GM23338 (cell line): ENCODE data around the gene FKBP8. TPM values are rescaled to one million over a fixed set of nuclear protein-coding genes. Genes with fewer than 3 reads are reported as not detected.

ENCODE experiments used
- ATAC-seq: fragments of 200-7000 bp; cut with Tn5 transposase; 3 replicates; pipeline ENCODE4 v1.9.1; 2020
- DNase-seq: peaks from one replicate; pipeline ENCODE4 v3.0.0-alpha.2; 2015; ENCODE audit warnings: low spot score
- H2AFZ ChIP-seq: fragments of 200-600 bp; sonication (generic); 2 replicates; pipeline ENCODE4 v1.8.0; 2016; ENCODE audit warnings: antibody characterized with exemption, mild to moderate bottlenecking, moderate library complexity
- H3F3A ChIP-seq: fragments of 200-600 bp; sonication (generic); replicated peaks from 2 replicates; pipeline ENCODE4 v1.8.0; 2017; ENCODE audit warnings: antibody characterized with exemption, mixed run types, low read depth
- H3K27ac ChIP-seq: fragments of 200-600 bp; sonication (generic); 2 replicates; pipeline ENCODE4 v1.6.1; 2016; ENCODE audit warnings: low read depth
- H3K27me3 ChIP-seq: fragments of 200-600 bp; sonication (generic); 2 replicates; pipeline ENCODE4 v1.8.0; 2016; ENCODE audit warnings: mild to moderate bottlenecking, mixed run types, moderate library complexity; ENCODE audit not compliant: insufficient read depth
- H3K36me3 ChIP-seq: fragments of 200-600 bp; sonication (generic); 2 replicates; pipeline ENCODE4 v1.8.0; 2016; ENCODE audit warnings: mild to moderate bottlenecking; ENCODE audit not compliant: insufficient read depth
- H3K4me1 ChIP-seq: fragments of 200-600 bp; sonication (generic); 2 replicates; pipeline ENCODE4 v1.8.0; 2016; ENCODE audit warnings: mild to moderate bottlenecking, moderate library complexity; ENCODE audit not compliant: insufficient read depth
- H3K4me2 ChIP-seq: fragments of 200-600 bp; sonication (generic); 2 replicates; pipeline ENCODE4 v1.7.1; 2017; ENCODE audit warnings: mixed run types
- H3K4me3 ChIP-seq: fragments of 200-600 bp; sonication (generic); 2 replicates; pipeline ENCODE4 v1.6.1; 2016; ENCODE audit warnings: mixed run types
- H3K79me2 ChIP-seq: fragments of 200-600 bp; sonication (generic); replicated peaks from 2 replicates; pipeline ENCODE4 v1.8.0; 2017; ENCODE audit warnings: mild to moderate bottlenecking; ENCODE audit not compliant: insufficient read depth
- H3K9me2 ChIP-seq: fragments of 200-600 bp; sonication (generic); 2 replicates; pipeline ENCODE4 v1.8.0; 2017; ENCODE audit not compliant: insufficient read depth
- H4K20me1 ChIP-seq: fragments of 200-600 bp; sonication (generic); replicated peaks from 2 replicates; pipeline ENCODE4 v1.8.0; 2017; ENCODE audit warnings: mild to moderate bottlenecking; ENCODE audit not compliant: insufficient read depth
- H3K27ac Mint-ChIP-seq: 2 replicates; pipeline ENCODE4 v1.8.0; 2020; ENCODE audit warnings: inconsistent platforms, mild to moderate bottlenecking, moderate library complexity, mixed read lengths
- H3K27me3 Mint-ChIP-seq: 3 replicates; pipeline ENCODE4 v1.8.0; 2022; ENCODE audit warnings: low read depth, mild to moderate bottlenecking, moderate library complexity, mixed read lengths, inconsistent platforms; ENCODE audit not compliant: insufficient read depth, poor library complexity
- H3K36me3 Mint-ChIP-seq: 3 replicates; pipeline ENCODE4 v1.8.0; 2021; ENCODE audit warnings: low read depth, mild to moderate bottlenecking, inconsistent platforms, moderate library complexity, mixed read lengths
- H3K4me1 Mint-ChIP-seq: 3 replicates; pipeline ENCODE4 v1.8.0; 2020; ENCODE audit warnings: mild to moderate bottlenecking, inconsistent platforms, mixed read lengths
- H3K4me3 Mint-ChIP-seq: 3 replicates; pipeline ENCODE4 v1.8.0; 2021; ENCODE audit warnings: moderate library complexity, mild to moderate bottlenecking, inconsistent platforms, mixed read lengths
- H3K9me3 Mint-ChIP-seq: 3 replicates; pipeline ENCODE4 v1.8.0; 2020; ENCODE audit warnings: moderate library complexity, mild to moderate bottlenecking, inconsistent platforms, mixed read lengths
- CREB1 ChIP-seq: fragments of 250-450 bp; sonication (Bioruptor Pico); IDR thresholded peaks from 2 replicates; pipeline ENCODE4 v1.5.0; 2020; ENCODE audit warnings: low read depth, mild to moderate bottlenecking, moderate library complexity
- EZH2 ChIP-seq: fragments of 200-600 bp; sonication (generic); IDR thresholded peaks from one replicate; pipeline ENCODE4 v1.8.0; 2017; ENCODE audit warnings: antibody characterized with exemption, mild to moderate bottlenecking, low read depth; ENCODE audit not compliant: unreplicated experiment
- POLR2AphosphoS5 ChIP-seq: IDR thresholded peaks from 2 replicates; pipeline ENCODE4 v1.6.1; 2016; ENCODE audit warnings: antibody characterized with exemption, low read depth
- ZNF114 ChIP-seq: fragments of 250-450 bp; sonication (Bioruptor Pico); IDR thresholded peaks from 2 replicates; pipeline ENCODE4 v1.5.0; 2020; ENCODE audit warnings: mild to moderate bottlenecking, moderate library complexity
- ZNF331 ChIP-seq: fragments of 250-450 bp; sonication (Bioruptor Pico); IDR thresholded peaks from 2 replicates; pipeline ENCODE4 v1.5.0; 2020; ENCODE audit warnings: low read depth, mild to moderate bottlenecking, moderate library complexity
- polyA plus RNA-seq: library from polyadenylated mRNA; unstranded; fragments of >200 nt; fragmentation: Nextera tagmentation; extraction: Ambion mirVana; gene quantifications from 2 replicates; pipeline ENCODE4 v1.2.1, GENCODE V29; 2016
- total RNA-seq: library from RNA; depleted of rRNA; stranded (reverse); fragments of >200 nt; shearing (Covaris generic); gene quantifications from 2 replicates; pipeline ENCODE4 v1.2.3, GENCODE V29; 2014
- TF ChIP-seq, protein P1 (sequence below): fragments of 250-450 bp; sonication (Bioruptor Pico); IDR thresholded peaks from 2 replicates; pipeline ENCODE4 v1.5.0; 2020; ENCODE audit warnings: mild to moderate bottlenecking, moderate library complexity

FKBP8 gene
- total and polyA plus RNA-seq, 2 experiments from 2014 or later: 158 to 367 TPM

DNA sequence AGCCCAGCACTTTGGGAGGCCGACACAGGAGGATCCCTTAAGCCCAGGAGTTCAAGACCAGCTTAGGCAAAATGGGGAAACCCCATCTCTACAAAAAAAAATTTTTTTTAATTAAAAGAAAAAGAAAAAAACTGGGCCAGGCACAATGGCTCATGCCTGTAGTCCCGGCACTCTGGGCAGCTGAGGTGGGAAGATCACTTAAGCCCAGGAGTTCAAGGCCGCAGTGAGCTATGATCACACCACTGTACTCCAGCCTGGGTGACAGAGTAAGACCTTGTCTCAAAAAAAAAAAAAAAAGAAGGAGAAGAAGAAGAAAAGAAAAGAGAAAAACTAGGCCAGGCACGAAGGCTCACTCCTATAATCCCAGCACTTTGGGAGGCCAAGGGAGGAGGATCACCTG lies 25.8 kb downstream of the FKBP8 start (continued):
- TF ChIP-seq, protein P1, sequence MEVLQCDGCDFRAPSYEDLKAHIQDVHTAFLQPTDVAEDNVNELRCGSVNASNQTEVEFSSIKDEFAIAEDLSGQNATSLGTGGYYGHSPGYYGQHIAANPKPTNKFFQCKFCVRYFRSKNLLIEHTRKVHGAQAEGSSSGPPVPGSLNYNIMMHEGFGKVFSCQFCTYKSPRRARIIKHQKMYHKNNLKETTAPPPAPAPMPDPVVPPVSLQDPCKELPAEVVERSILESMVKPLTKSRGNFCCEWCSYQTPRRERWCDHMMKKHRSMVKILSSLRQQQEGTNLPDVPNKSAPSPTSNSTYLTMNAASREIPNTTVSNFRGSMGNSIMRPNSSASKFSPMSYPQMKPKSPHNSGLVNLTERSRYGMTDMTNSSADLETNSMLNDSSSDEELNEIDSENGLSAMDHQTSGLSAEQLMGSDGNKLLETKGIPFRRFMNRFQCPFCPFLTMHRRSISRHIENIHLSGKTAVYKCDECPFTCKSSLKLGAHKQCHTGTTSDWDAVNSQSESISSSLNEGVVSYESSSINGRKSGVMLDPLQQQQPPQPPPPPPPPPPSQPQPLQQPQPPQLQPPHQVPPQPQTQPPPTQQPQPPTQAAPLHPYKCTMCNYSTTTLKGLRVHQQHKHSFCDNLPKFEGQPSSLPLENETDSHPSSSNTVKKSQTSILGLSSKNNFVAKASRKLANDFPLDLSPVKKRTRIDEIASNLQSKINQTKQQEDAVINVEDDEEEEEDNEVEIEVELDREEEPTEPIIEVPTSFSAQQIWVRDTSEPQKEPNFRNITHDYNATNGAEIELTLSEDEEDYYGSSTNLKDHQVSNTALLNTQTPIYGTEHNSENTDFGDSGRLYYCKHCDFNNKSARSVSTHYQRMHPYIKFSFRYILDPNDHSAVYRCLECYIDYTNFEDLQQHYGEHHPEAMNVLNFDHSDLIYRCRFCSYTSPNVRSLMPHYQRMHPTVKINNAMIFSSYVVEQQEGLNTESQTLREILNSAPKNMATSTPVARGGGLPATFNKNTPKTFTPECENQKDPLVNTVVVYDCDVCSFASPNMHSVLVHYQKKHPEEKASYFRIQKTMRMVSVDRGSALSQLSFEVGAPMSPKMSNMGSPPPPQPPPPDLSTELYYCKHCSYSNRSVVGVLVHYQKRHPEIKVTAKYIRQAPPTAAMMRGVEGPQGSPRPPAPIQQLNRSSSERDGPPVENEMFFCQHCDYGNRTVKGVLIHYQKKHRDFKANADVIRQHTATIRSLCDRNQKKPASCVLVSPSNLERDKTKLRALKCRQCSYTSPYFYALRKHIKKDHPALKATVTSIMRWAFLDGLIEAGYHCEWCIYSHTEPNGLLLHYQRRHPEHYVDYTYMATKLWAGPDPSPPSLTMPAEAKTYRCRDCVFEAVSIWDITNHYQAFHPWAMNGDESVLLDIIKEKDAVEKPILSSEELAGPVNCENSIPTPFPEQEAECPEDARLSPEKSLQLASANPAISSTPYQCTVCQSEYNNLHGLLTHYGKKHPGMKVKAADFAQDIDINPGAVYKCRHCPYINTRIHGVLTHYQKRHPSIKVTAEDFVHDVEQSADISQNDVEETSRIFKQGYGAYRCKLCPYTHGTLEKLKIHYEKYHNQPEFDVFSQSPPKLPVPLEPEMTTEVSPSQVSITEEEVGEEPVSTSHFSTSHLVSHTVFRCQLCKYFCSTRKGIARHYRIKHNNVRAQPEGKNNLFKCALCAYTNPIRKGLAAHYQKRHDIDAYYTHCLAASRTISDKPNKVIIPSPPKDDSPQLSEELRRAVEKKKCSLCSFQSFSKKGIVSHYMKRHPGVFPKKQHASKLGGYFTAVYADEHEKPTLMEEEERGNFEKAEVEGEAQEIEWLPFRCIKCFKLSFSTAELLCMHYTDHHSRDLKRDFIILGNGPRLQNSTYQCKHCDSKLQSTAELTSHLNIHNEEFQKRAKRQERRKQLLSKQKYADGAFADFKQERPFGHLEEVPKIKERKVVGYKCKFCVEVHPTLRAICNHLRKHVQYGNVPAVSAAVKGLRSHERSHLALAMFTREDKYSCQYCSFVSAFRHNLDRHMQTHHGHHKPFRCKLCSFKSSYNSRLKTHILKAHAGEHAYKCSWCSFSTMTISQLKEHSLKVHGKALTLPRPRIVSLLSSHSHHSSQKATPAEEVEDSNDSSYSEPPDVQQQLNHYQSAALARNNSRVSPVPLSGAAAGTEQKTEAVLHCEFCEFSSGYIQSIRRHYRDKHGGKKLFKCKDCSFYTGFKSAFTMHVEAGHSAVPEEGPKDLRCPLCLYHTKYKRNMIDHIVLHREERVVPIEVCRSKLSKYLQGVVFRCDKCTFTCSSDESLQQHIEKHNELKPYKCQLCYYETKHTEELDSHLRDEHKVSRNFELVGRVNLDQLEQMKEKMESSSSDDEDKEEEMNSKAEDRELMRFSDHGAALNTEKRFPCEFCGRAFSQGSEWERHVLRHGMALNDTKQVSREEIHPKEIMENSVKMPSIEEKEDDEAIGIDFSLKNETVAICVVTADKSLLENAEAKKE (CRISPR knock-in tag): no peak
- TF ChIP-seq EZH2 (no peak), ZNF114 (CRISPR knock-in tag) (no peak), POLR2AphosphoS5 (no peak), CREB1 (CRISPR knock-in tag) (no peak)

GRCh38 chr19:18515959-18516358 lies 27.4 kb downstream of the FKBP8 start:
- H3K79me2 ChIP-seq: peaks cover 97% of the 10 kb centered on the region
- no peak overlapping the region for H3K27ac Mint-ChIP-seq
- no peaks in the 10 kb centered on the region for H3K36me3 ChIP-seq
- no peak for DNase-seq
- H3K4me1 ChIP-seq: peaks cover 4% of the 10 kb centered on the region; the same call in 1 of the 2 replicates
- ATAC-seq: no peak
- peaks cover 13% of the 10 kb centered on the region for H3K27me3 Mint-ChIP-seq
- H3K27me3 ChIP-seq: no peaks in the 10 kb centered on the region
- peaks cover 16% of the 10 kb centered on the region for H3K4me1 Mint-ChIP-seq
- H2AFZ ChIP-seq: no peak overlapping the region
- H4K20me1 ChIP-seq: peaks cover 42% of the 10 kb centered on the region
- H3K4me3 ChIP-seq: no peak overlapping the region
- H3K4me3 Mint-ChIP-seq: no peak overlapping the region
- H3K9me3 Mint-ChIP-seq: no peaks in the 10 kb centered on the region
- no peaks in the 10 kb centered on the region for H3K36me3 Mint-ChIP-seq
- peaks cover 4% of the 10 kb centered on the region; the same call in 1 of the 2 replicates for H3F3A ChIP-seq
- no peaks in the 10 kb centered on the region for H3K9me2 ChIP-seq
- H3K27ac ChIP-seq: no peak overlapping the region
- H3K4me2 ChIP-seq: no peak overlapping the region
- TF ChIP-seq ZNF331 (CRISPR knock-in tag): no peak
- no peak for TF ChIP-seq ZNF114 (CRISPR knock-in tag)
- TF ChIP-seq CREB1 (CRISPR knock-in tag): no peak
